ENCODE measurements around the gene PFDN2. TPM values are rescaled to one million over a fixed set of nuclear protein-coding genes. Genes with fewer than 3 reads are reported as not detected.
"Not testable (repeated sequence)": the region's sequence is repeated elsewhere in the genome, so short reads cannot be mapped to it uniquely, and the experiment has no call there.

PFDN2 gene
- total RNA-seq, 1 experiment from 2014 or later, result 98.6 TPM

GRCh38 chr1:161066694-161067093, 51.1 kb downstream of the PFDN2 start:
- BruUV-seq (replicated peaks), result no TSS peak
- Histone ChIP-seq H3K27me3 (ENCODE audit: control insufficient read depth, insufficient read depth, low read length) (no peaks in the 10 kb centered on the region), H3K27ac (ENCODE audit: low read length) (no peak overlapping the region), H3K9me3 (ENCODE audit: control insufficient read depth, insufficient read depth, low read depth, low read length) (no peaks in the 10 kb centered on the region), H3K36me3 (ENCODE audit: control insufficient read depth, insufficient read depth, low read length) (no peaks in the 10 kb centered on the region), H3K4me3 (ENCODE audit: low read depth in 2 of 2, low read length in 2 of 2) (no peak overlapping the region), H3K4me1 (ENCODE audit: control insufficient read depth, insufficient read depth, low read length) (no peaks in the 10 kb centered on the region)
- in situ Hi-C loops (cut with HindIII; ENCODE audit: low pct_unique_long_range_greater_than_20kb, low sequenced_read_pairs) (no loop called here), intact Hi-C loops (cut with micrococcal nuclease; ENCODE audit: unreplicated experiment) (no loop called here)
- ChIA-PET POLR2A (no interaction called here), CTCF (no interaction called here)
- TF ChIP-seq REST (IDR thresholded peaks at IDR 0.05; ENCODE audit: insufficient read depth in 1 of 2, low read depth in 2 of 2, low read length in 1 of 2) (no peak), SIN3A (IDR thresholded peaks at IDR 0.05; ENCODE audit: borderline replicate concordance, insufficient read depth, low read depth, low read length) (no peak), TCF7L2 (IDR thresholded peaks at IDR 0.05; ENCODE audit: low read depth, low read length) (no peak), POLR2AphosphoS5 (IDR thresholded peaks at IDR 0.05; ENCODE audit: low read depth, low read length) (no peak), CTCF (IDR thresholded peaks at IDR 0.05) (no peak)
- ATAC-seq, result no peak
- DNase-seq (ENCODE audit: low read depth, low spot score), result no peak

GRCh38 chr1:161065681-161066080, 52.2 kb downstream of the PFDN2 start:
- in situ Hi-C loops (cut with HindIII; ENCODE audit: low pct_unique_long_range_greater_than_20kb, low sequenced_read_pairs); DNase-seq (ENCODE audit: low read depth, low spot score); BruUV-seq (replicated peaks); H3K27ac ChIP-seq (ENCODE audit: low read length); H3K27me3 ChIP-seq (ENCODE audit: control insufficient read depth, insufficient read depth, low read length); intact Hi-C loops (cut with micrococcal nuclease; ENCODE audit: unreplicated experiment); H3K36me3 ChIP-seq (ENCODE audit: control insufficient read depth, insufficient read depth, low read length); ATAC-seq; H3K4me1 ChIP-seq (ENCODE audit: control insufficient read depth, insufficient read depth, low read length); H3K9me3 ChIP-seq (ENCODE audit: control insufficient read depth, insufficient read depth, low read depth, low read length); CTCF ChIA-PET; H3K4me3 ChIP-seq (ENCODE audit: low read depth in 2 of 2, low read length in 2 of 2): not testable (repeated sequence)
- POLR2A ChIA-PET, result interaction anchor here (0.6 kb wide), 1 partner anchor 10 kb away, joined by 3 read pairs; no protein-coding TSS in a partner anchor

GRCh38 chr1:161063936-161064335, 53.9 kb downstream of the PFDN2 start:
- BruUV-seq (replicated peaks); H3K9me3 ChIP-seq (ENCODE audit: control insufficient read depth, insufficient read depth, low read depth, low read length); H3K27ac ChIP-seq (ENCODE audit: low read length); intact Hi-C loops (cut with micrococcal nuclease; ENCODE audit: unreplicated experiment); in situ Hi-C loops (cut with HindIII; ENCODE audit: low pct_unique_long_range_greater_than_20kb, low sequenced_read_pairs); H3K4me3 ChIP-seq (ENCODE audit: low read depth in 2 of 2, low read length in 2 of 2); ATAC-seq; POLR2A ChIA-PET; H3K4me1 ChIP-seq (ENCODE audit: control insufficient read depth, insufficient read depth, low read length); CTCF ChIA-PET; H3K27me3 ChIP-seq (ENCODE audit: control insufficient read depth, insufficient read depth, low read length); DNase-seq (ENCODE audit: low read depth, low spot score); H3K36me3 ChIP-seq (ENCODE audit: control insufficient read depth, insufficient read depth, low read length): not testable (repeated sequence)
